CD4-positive, alpha-beta memory T cell (primary cell): Measurements from ENCODE around the gene KRTAP20-1. TPM values are rescaled to one million over a fixed set of nuclear protein-coding genes. Genes with fewer than 3 reads are reported as not detected.

Source experiments
- CTCF ChIA-PET: fragments of 350-600 bp; sonication (Branson Sonifier 250); formaldehyde crosslinking; loops from one replicate; lab custom pipeline; 2021; ENCODE audit warnings: inconsistent platforms; ENCODE audit not compliant: partially characterized antibody; lab: Charles Lee
- POLR2A ChIA-PET: fragments of 350-600 bp; sonication (Branson Sonifier 250); formaldehyde crosslinking; loops from one replicate; lab custom pipeline; 2021; ENCODE audit not compliant: partially characterized antibody; lab: Charles Lee
- DNase-seq, 5 donors: peaks; one replicate each; pipeline versions ENCODE4 v3.0.0 to v3.0.0-alpha.2; 2020 to 2022; ENCODE audit warnings: mixed read lengths in 1 of 5
- H3K27ac ChIP-seq: one replicate; pipeline ENCODE4 v1.7.0; 2013; ENCODE audit warnings: low read depth, low read length
- H3K27me3 ChIP-seq: 2 replicates; pipeline ENCODE4 v1.7.0; 2013; ENCODE audit warnings: mild to moderate bottlenecking, low read length, moderate library complexity; ENCODE audit not compliant: insufficient read depth
- H3K36me3 ChIP-seq: 2 replicates; pipeline ENCODE4 v1.7.0; 2013; ENCODE audit warnings: mild to moderate bottlenecking, low read length, moderate library complexity; ENCODE audit not compliant: insufficient read depth
- H3K4me1 ChIP-seq: 2 replicates; pipeline ENCODE4 v1.7.0; 2013; ENCODE audit warnings: mild to moderate bottlenecking, low read length, moderate library complexity; ENCODE audit not compliant: insufficient read depth
- H3K4me3 ChIP-seq, 2 donors: one replicate each; pipeline ENCODE4 v1.7.0; 2013; ENCODE audit warnings: low read length in 2 of 2, mild to moderate bottlenecking in 1 of 2
- H3K9me3 ChIP-seq, 2 donors: one replicate each; pipeline ENCODE4 v1.7.0; 2013; ENCODE audit warnings: low read length in 2 of 2, control low read depth in 1 of 2; ENCODE audit not compliant: control insufficient read depth in 1 of 2
- H3K27ac Mint-ChIP-seq, 7 donors: one replicate each; pipeline ENCODE4 v1.8.0; 2020 to 2021; ENCODE audit warnings: mixed read lengths in 7 of 7, mild to moderate bottlenecking in 6 of 7, inconsistent platforms in 3 of 7, moderate library complexity in 3 of 7
- H3K27me3 Mint-ChIP-seq, 2 donors: one replicate each; pipeline ENCODE4 v1.8.0; 2020 to 2021; ENCODE audit warnings: mixed read lengths in 2 of 2
- H3K36me3 Mint-ChIP-seq, 2 donors: one replicate each; pipeline ENCODE4 v1.8.0; 2020 to 2021; ENCODE audit warnings: mixed read lengths in 2 of 2, inconsistent platforms in 1 of 2, mild to moderate bottlenecking in 1 of 2
- H3K4me1 Mint-ChIP-seq, 4 donors: one replicate each; pipeline ENCODE4 v1.8.0; 2020 to 2021; ENCODE audit warnings: mixed read lengths in 4 of 4, mild to moderate bottlenecking in 1 of 4
- H3K4me3 Mint-ChIP-seq, 8 donors: one replicate each; pipeline ENCODE4 v1.8.0; 2020 to 2021; ENCODE audit warnings: mixed read lengths in 8 of 8, mild to moderate bottlenecking in 7 of 8, moderate library complexity in 6 of 8, inconsistent platforms in 3 of 8
- H3K9me3 Mint-ChIP-seq, 8 donors: one replicate each; pipeline ENCODE4 v1.8.0; 2020 to 2021; ENCODE audit warnings: mixed read lengths in 8 of 8, mild to moderate bottlenecking in 5 of 8, inconsistent platforms in 3 of 8, moderate library complexity in 1 of 8
- intact Hi-C: fragments of 100-400 bp; cut with micrococcal nuclease; formaldehyde crosslinking; loops from one replicate; pipeline ENCODE4 v1.15.1; 2023
- polyA plus RNA-seq, 2 donors: library from polyadenylated mRNA; unstranded; fragments of 300-500 nt; fragmentation: Illumina TruSeq; gene quantifications; one replicate each; pipeline ENCODE4 v1.2.3, GENCODE V29; 2021
- total RNA-seq, 2 experiments: library from RNA; stranded (reverse); gene quantifications; one replicate each; pipeline ENCODE4 v1.2.3, GENCODE V29; 2021

The KRTAP20-1 gene
- total and polyA plus RNA-seq, 4 experiments from 2014 or later = not detected

DNA sequence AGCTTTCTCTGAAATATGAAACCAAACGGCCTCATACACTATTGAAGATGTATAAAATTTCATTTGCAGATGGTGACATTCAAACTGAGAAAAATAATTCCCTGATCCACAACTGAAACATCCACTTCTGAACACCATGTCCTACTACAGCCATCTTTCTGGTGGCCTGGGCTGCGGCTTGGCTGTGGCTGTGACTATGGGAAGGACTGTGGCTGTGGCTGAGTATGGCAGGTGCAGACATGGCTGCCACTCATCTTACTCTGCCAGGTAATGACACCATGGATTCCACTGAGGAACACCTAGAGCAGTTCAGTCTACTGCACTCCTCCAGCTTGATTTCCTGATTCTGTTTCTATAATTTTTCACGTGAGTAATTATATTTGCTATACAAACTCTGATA lies 4.3 kb downstream of the KRTAP20-1 start, which contains the start of gene KRTAP20-4:
Gene KRTAP20-4 (plus strand): TSS at position 106 of the 400 bp plus-strand sequence.
- no peak within 1 kb of the TSS for H3K27ac Mint-ChIP-seq
- H3K4me3 ChIP-seq = no peak within 1 kb of the TSS
- H3K4me3 Mint-ChIP-seq = no peak within 1 kb of the TSS
- CTCF ChIA-PET = no interaction called here
- H3K27me3 Mint-ChIP-seq = peaks cover 0 to 2% of the 10 kb centered on the region in 2 donors
- no peaks in the 10 kb centered on the region for H3K36me3 ChIP-seq
- peaks cover 0 to 3% (median 0%) of the 10 kb centered on the region in 8 donors for H3K9me3 Mint-ChIP-seq
- POLR2A ChIA-PET = no interaction called here
- H3K27ac ChIP-seq = no peak within 1 kb of the TSS
- H3K9me3 ChIP-seq = no peaks in the 10 kb centered on the region
- DNase-seq = no peak
- no peaks in the 10 kb centered on the region for H3K4me1 Mint-ChIP-seq
- no peaks in the 10 kb centered on the region for H3K27me3 ChIP-seq
- no peaks in the 10 kb centered on the region for H3K4me1 ChIP-seq
- H3K36me3 Mint-ChIP-seq = no peaks in the 10 kb centered on the region
- intact Hi-C loops = no loop called here

DNA sequence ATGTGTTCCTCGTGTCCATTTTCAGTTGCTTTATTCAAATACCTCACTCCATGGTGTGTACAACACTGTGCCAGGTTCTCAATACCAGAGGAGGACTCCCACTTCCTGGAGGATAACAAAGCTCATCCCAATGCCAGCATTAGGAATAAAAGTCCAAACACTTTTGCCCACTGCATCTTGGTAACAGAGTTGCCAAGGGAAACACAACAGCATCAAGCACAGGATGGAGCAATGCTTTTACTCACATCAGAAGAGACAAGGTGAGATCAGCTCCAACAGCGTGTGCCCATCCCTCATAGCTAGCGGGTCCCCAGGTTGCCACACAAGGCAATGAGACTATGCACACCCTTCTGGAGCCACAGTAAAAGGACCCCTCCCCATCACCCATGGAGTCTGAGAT lies 7.1 kb downstream of the KRTAP20-1 start:
- Mint-ChIP-seq H3K4me1 (no peaks in the 10 kb centered on the region), H3K36me3 (no peaks in the 10 kb centered on the region), H3K27ac (no peak overlapping the region), H3K27me3 (no peaks in the 10 kb centered on the region), H3K4me3 (no peak overlapping the region), H3K9me3 (peaks cover 0 to 6% (median 0%) of the 10 kb centered on the region in 8 donors)
- no peak overlapping the region for H3K27ac ChIP-seq
- ChIA-PET CTCF (no interaction called here), POLR2A (no interaction called here)
- no peak overlapping the region for H3K4me3 ChIP-seq
- intact Hi-C loops = no loop called here
- H3K9me3 ChIP-seq = no peaks in the 10 kb centered on the region
- no peak for DNase-seq
- no peaks in the 10 kb centered on the region for H3K4me1 ChIP-seq
- H3K27me3 ChIP-seq = no peaks in the 10 kb centered on the region
- no peaks in the 10 kb centered on the region for H3K36me3 ChIP-seq

DNA sequence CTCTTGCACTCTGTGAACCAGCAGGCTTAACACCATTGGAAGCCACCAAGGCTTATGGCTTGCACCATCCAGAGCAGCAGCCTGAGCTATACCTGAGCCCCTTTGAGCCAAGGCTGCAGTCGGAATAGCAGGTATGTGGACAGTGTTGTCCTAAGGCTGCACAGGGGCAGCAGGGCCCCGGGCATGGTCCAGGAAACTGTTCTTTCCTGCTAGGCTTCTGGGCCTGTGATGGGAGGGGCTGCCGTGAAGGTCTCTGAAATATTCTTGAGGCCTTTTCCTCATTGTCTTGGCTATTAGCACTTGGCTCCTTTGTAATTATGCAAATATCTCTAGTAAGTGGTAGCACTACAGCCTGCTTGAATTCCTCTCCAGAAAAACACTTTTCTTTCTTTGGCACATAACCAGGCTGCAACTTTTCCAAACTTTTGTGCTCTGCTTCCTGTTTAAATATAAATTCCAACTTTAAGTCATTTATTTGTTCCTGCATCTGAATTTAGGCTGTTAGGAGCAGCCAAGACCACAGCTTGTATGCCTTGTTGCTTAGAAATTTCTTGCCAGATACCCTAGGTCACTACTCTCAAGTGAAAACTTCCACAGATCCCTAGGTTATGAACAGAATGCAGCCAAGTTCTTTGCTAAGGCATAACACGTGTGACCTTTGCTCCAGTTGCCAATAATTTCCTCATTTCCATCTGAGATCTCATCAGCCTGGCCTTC lies 9.4 kb downstream of the KRTAP20-1 start:
- Histone ChIP-seq H3K36me3 (no peaks in the 10 kb centered on the region), H3K4me1 (no peaks in the 10 kb centered on the region), H3K27ac (no peak overlapping the region), H3K9me3 (no peaks in the 10 kb centered on the region), H3K27me3 (no peaks in the 10 kb centered on the region), H3K4me3 (no peak overlapping the region)
- no peak overlapping the region for H3K27ac Mint-ChIP-seq
- peak in 1 of 5 donors; percentile 29 for DNase-seq
- intact Hi-C loops = no loop called here
- no peaks in the 10 kb centered on the region for H3K4me1 Mint-ChIP-seq
- H3K4me3 Mint-ChIP-seq = no peak overlapping the region
- POLR2A ChIA-PET = no interaction called here
- H3K36me3 Mint-ChIP-seq = no peaks in the 10 kb centered on the region
- CTCF ChIA-PET = no interaction called here
- peaks cover 0 to 6% (median 0%) of the 10 kb centered on the region in 8 donors for H3K9me3 Mint-ChIP-seq
- H3K27me3 Mint-ChIP-seq = no peaks in the 10 kb centered on the region

DNA sequence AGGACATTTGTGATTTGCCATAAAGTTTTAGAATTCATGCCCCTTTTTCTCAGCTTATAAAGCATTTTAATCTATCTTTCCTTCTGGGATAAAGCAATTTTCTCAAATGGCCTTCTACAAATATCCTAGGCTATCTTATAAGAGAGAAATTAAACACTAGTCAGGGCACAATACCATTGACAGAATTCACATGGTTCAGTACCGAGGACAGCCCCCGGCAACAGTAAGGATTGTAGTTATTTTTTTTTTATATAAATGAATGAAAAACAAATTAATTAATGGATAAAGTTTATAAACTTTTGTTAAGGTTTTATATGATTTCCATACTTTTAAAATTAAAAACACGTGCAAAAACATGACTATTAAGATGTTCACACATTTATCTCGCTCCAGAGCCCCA lies 11.9 kb downstream of the KRTAP20-1 start:
- DNase-seq = no peak
- H3K4me1 Mint-ChIP-seq = no peaks in the 10 kb centered on the region
- no peak overlapping the region for H3K27ac Mint-ChIP-seq
- H3K27me3 Mint-ChIP-seq = no peaks in the 10 kb centered on the region
- no peaks in the 10 kb centered on the region for H3K4me1 ChIP-seq
- H3K27me3 ChIP-seq = no peaks in the 10 kb centered on the region
- H3K4me3 ChIP-seq = no peak overlapping the region
- H3K4me3 Mint-ChIP-seq = no peak overlapping the region
- ChIA-PET CTCF (no interaction called here), POLR2A (no interaction called here)
- no peaks in the 10 kb centered on the region for H3K36me3 Mint-ChIP-seq
- H3K36me3 ChIP-seq = no peaks in the 10 kb centered on the region
- no peaks in the 10 kb centered on the region for H3K9me3 ChIP-seq
- intact Hi-C loops = no loop called here
- H3K27ac ChIP-seq = no peak overlapping the region
- H3K9me3 Mint-ChIP-seq = peaks cover 0 to 6% (median 0%) of the 10 kb centered on the region in 8 donors

DNA sequence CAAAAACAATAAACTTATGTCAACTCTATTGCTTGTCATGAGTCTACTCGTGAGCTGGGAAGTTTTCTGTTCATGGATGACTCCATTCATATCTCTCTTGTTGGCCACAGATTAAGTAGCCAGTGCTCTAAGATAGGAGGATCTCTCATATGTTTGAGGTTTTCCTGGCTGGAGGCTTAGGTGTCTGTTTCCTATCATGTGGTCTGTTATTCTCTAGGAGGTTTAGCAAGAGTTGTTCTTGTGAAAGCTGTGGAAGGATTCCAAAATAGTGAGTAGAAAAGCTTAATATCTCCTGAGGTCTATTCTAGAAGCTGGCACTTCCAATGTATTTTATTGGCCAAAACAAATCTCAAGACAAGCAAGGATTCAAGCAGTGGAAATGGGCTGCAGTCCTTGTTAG lies 13.0 kb downstream of the KRTAP20-1 start:
- ChIA-PET CTCF (no interaction called here), POLR2A (no interaction called here)
- no peaks in the 10 kb centered on the region for H3K27me3 ChIP-seq
- H3K4me1 ChIP-seq = no peaks in the 10 kb centered on the region
- H3K27ac Mint-ChIP-seq = no peak overlapping the region
- no peak overlapping the region for H3K4me3 Mint-ChIP-seq
- intact Hi-C loops = no loop called here
- no peaks in the 10 kb centered on the region for H3K9me3 ChIP-seq
- no peaks in the 10 kb centered on the region for H3K27me3 Mint-ChIP-seq
- peaks cover 0 to 3% (median 0%) of the 10 kb centered on the region in 8 donors for H3K9me3 Mint-ChIP-seq
- no peaks in the 10 kb centered on the region for H3K36me3 ChIP-seq
- no peak for DNase-seq
- no peak overlapping the region for H3K4me3 ChIP-seq
- no peaks in the 10 kb centered on the region for H3K36me3 Mint-ChIP-seq
- H3K4me1 Mint-ChIP-seq = no peaks in the 10 kb centered on the region
- H3K27ac ChIP-seq = no peak overlapping the region

DNA sequence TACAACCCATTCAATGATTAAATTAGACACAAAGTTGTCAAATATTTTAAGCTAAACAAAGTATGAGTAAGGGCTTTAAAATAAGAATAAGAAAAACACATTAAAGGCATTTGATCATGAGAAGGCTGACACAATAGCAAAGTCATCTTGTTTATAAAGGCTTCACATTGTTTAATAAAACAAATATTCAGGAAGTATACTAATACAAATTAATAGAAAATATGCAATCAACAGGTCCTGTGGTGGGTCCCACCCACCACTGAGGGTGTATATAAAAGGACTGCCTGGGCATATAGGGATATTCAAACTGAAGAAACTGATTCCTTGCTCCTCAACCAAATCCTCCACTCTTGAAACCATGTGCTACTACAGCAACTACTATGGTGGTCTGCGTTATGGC lies 18.7 kb downstream of the KRTAP20-1 start, which contains the start of gene KRTAP20-2:
Gene KRTAP20-2 (plus strand): TSS at position 301 of the 400 bp plus-strand sequence. CDS start 58 bp downstream, at position 359.
- Mint-ChIP-seq H3K9me3 (peaks cover 0 to 3% (median 0%) of the 10 kb centered on the region in 8 donors), H3K4me3 (no peak within 1 kb of the TSS), H3K36me3 (no peaks in the 10 kb centered on the region), H3K4me1 (no peaks in the 10 kb centered on the region), H3K27me3 (no peaks in the 10 kb centered on the region), H3K27ac (no peak within 1 kb of the TSS)
- POLR2A ChIA-PET = no interaction called here
- no peak for DNase-seq
- intact Hi-C loops = no loop called here
- Histone ChIP-seq H3K4me3 (no peak within 1 kb of the TSS), H3K27ac (no peak within 1 kb of the TSS), H3K27me3 (no peaks in the 10 kb centered on the region), H3K36me3 (no peaks in the 10 kb centered on the region), H3K9me3 (no peaks in the 10 kb centered on the region), H3K4me1 (no peaks in the 10 kb centered on the region)
- CTCF ChIA-PET = no interaction called here

DNA sequence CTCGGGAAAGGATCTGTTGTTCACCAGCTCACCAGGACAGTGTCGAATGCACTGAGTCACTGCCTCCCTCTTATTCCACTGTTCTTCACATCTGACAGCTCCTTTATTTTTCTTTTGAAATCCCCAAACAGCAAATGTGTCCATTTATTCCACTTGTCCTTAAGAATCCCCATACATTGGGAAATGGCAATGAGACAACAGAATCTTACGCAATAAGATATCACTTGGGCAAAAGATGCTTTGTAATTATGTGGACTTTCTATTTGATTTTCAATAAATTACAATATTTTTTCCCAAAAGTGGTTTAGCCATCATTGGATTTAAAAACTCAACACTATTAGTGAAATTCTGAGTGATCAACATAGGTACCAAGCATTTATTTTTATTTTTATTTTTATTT lies 22.5 kb downstream of the KRTAP20-1 start:
- Mint-ChIP-seq H3K27ac (no peak overlapping the region), H3K9me3 (peaks cover 0 to 9% (median 2%) of the 10 kb centered on the region in 8 donors), H3K4me3 (no peak overlapping the region), H3K27me3 (no peaks in the 10 kb centered on the region), H3K4me1 (no peaks in the 10 kb centered on the region), H3K36me3 (no peaks in the 10 kb centered on the region)
- no peak overlapping the region for H3K4me3 ChIP-seq
- intact Hi-C loops = no loop called here
- ChIA-PET POLR2A (no interaction called here), CTCF (no interaction called here)
- H3K27me3 ChIP-seq = no peaks in the 10 kb centered on the region
- no peaks in the 10 kb centered on the region for H3K9me3 ChIP-seq
- H3K36me3 ChIP-seq = no peaks in the 10 kb centered on the region
- H3K4me1 ChIP-seq = no peaks in the 10 kb centered on the region
- H3K27ac ChIP-seq = no peak overlapping the region
- no peak for DNase-seq
